Suprapubic skin (tissue), 4 donors: ENCODE results near the gene ZNF407. TPM values are rescaled to one million over a fixed set of nuclear protein-coding genes. Genes with fewer than 3 reads are reported as not detected.

Experiments
- DNase-seq, 2 donors: peaks; one replicate each; pipeline ENCODE4 v3.0.0-alpha.2; 2019; ENCODE audit warnings: low spot score in 2 of 2
- H3K27ac ChIP-seq: fragments of 200-600 bp; sonication (generic); one replicate; pipeline ENCODE4 v1.5.1; 2019
- H3K27me3 ChIP-seq: fragments of 200-600 bp; sonication (generic); one replicate; pipeline ENCODE4 v1.5.1; 2019
- H3K36me3 ChIP-seq: fragments of 200-600 bp; sonication (generic); one replicate; pipeline ENCODE4 v1.5.1; 2019
- H3K4me1 ChIP-seq: fragments of 200-600 bp; sonication (generic); one replicate; pipeline ENCODE4 v1.5.1; 2019
- H3K4me3 ChIP-seq: fragments of 200-600 bp; sonication (generic); one replicate; pipeline ENCODE4 v1.5.1; 2019; ENCODE audit warnings: mild to moderate bottlenecking
- H3K9me3 ChIP-seq: fragments of 200-600 bp; sonication (generic); one replicate; pipeline ENCODE4 v1.5.1; 2019
- EP300 ChIP-seq: sonication (generic); formaldehyde crosslinking; IDR thresholded peaks from one replicate; pipeline ENCODE4 v1.6.1; 2017; ENCODE audit warnings: antibody characterized with exemption
- POLR2A ChIP-seq, 2 donors: fragments of 450-650 bp; IDR thresholded peaks; one replicate each; pipeline ENCODE4 v1.6.1; 2017; ENCODE audit warnings: antibody characterized with exemption in 2 of 2, mild to moderate bottlenecking in 2 of 2, moderate library complexity in 2 of 2
- POLR2AphosphoS5 ChIP-seq, 3 donors: sonication (generic); formaldehyde crosslinking; IDR thresholded peaks; one replicate each; pipeline ENCODE4 v1.6.1; 2017; ENCODE audit warnings: antibody characterized with exemption in 3 of 3
- WGBS: methylation state at CpG from one replicate; pipeline ENCODE4 v1.1.5; 2018; 5-methylcytosine and 5-hydroxymethylcytosine counted together
- total RNA-seq, 4 donors: library from RNA; depleted of rRNA; stranded (reverse); fragments of >200 nt; gene quantifications; one replicate each; pipeline ENCODE4 v1.1.0, GENCODE V29; 2016
- TF ChIP-seq, protein P1 (sequence below), 2 donors: fragments of 200-600 bp in 1 of 2; fragments of 450-650 bp in 1 of 2; sonication (generic) in 1 of 2; IDR thresholded peaks; one replicate each; pipeline ENCODE4 v1.5.1; 2016 to 2019; ENCODE audit warnings: antibody characterized with exemption in 2 of 2, mild to moderate bottlenecking in 1 of 2, moderate library complexity in 1 of 2

The ZNF407 gene
- total RNA-seq, 4 donors from 2014 or later: 10.7 to 22.1 (median 13.8) TPM

DNA sequence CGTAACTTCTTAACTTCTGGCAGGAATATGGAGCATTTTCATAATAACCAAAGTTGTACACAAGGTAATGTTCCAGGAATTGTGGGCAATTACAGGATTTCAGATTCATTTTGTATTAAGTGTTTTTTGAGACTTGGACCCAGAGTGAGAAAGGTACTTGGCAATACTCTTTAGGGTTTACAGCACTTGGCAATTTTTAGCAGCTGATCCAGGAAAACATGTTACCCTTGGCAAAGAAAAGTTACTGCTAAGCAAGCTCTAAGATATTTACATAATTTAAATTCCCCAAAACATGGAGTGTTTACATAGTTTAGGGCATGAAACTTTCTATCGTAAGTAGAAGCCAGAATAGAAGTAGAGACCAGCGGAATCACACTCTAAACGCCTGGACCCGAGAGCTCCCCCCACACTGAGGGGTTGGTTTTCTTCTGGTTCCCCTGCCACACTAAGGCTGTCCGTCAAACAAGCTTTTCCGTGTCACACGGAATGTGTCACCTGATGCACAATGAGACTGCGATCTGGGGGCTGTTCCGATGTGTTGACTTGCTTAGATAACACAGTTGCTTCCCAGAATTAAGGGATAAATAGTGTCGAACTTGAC is 434.1 kb downstream of the ZNF407 start:
- TF ChIP-seq EP300: no peak
- TF ChIP-seq POLR2AphosphoS5 (IDR thresholded peaks at IDR 0.05): no peak
- TF ChIP-seq, protein P1, sequence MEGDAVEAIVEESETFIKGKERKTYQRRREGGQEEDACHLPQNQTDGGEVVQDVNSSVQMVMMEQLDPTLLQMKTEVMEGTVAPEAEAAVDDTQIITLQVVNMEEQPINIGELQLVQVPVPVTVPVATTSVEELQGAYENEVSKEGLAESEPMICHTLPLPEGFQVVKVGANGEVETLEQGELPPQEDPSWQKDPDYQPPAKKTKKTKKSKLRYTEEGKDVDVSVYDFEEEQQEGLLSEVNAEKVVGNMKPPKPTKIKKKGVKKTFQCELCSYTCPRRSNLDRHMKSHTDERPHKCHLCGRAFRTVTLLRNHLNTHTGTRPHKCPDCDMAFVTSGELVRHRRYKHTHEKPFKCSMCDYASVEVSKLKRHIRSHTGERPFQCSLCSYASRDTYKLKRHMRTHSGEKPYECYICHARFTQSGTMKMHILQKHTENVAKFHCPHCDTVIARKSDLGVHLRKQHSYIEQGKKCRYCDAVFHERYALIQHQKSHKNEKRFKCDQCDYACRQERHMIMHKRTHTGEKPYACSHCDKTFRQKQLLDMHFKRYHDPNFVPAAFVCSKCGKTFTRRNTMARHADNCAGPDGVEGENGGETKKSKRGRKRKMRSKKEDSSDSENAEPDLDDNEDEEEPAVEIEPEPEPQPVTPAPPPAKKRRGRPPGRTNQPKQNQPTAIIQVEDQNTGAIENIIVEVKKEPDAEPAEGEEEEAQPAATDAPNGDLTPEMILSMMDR (IDR thresholded peaks at IDR 0.05): no peak
- no peak for TF ChIP-seq POLR2A (IDR thresholded peaks at IDR 0.05)
- no peak for DNase-seq
- no peak overlapping the region for H3K4me3 ChIP-seq
- no peaks in the 10 kb centered on the region for H3K9me3 ChIP-seq
- H3K27me3 ChIP-seq: no peaks in the 10 kb centered on the region
- H3K4me1 ChIP-seq: no peaks in the 10 kb centered on the region
- no peak overlapping the region for H3K27ac ChIP-seq
- no peaks in the 10 kb centered on the region for H3K36me3 ChIP-seq
- 91% methylated on average over 11 of the region's 11 CpGs for WGBS

DNA sequence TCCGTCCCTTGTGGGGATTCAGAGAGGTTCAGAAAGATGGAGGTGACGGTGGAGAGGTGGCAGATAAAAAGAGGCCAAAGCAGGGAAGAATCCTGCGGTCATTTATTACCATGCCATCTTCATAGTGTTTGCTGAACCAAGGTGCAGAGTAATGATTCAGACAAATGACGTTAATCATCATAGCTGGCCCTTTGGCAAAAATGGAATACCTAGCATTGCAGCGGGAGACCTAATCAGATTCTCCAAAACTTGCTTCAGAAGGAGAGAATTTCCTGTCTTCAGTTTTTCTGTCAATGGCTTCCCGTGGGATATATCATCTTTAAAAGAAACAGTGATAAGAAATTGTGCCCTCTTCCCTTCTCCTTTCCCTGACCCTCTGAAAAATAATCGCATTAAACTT is 435.8 kb downstream of the ZNF407 start:
- no peak overlapping the region for H3K27ac ChIP-seq
- H3K4me1 ChIP-seq: no peaks in the 10 kb centered on the region
- no peak overlapping the region for H3K4me3 ChIP-seq
- WGBS: 92% methylated on average over 7 of the region's 7 CpGs
- DNase-seq: no peak
- peaks cover 4% of the 10 kb centered on the region for H3K36me3 ChIP-seq
- no peaks in the 10 kb centered on the region for H3K27me3 ChIP-seq
- TF ChIP-seq POLR2A (IDR thresholded peaks at IDR 0.05) (no peak), EP300 (no peak), POLR2AphosphoS5 (IDR thresholded peaks at IDR 0.05) (no peak)
- TF ChIP-seq, protein P1 (IDR thresholded peaks at IDR 0.05): no peak
- no peaks in the 10 kb centered on the region for H3K9me3 ChIP-seq

DNA sequence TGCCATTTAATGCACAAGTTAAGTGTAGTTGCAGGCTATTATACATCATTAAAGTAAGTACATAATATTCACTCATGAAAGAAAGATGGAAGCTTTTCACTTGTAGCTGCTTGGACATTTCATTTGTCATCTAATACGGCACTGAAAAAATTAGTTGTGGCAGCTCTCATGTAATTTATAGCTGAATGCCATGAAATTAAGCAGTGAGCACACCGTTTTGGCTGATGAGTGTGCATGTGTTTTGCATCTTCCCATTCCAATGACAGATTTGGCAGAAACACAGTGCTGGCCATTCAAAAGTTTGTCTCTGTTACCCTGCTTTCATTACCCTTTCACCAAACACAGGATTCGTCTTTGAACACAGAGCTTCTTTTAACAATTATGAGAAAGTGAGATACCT is 437.3 kb downstream of the ZNF407 start:
- peaks cover 4% of the 10 kb centered on the region for H3K36me3 ChIP-seq
- H3K27me3 ChIP-seq: no peaks in the 10 kb centered on the region
- H3K4me3 ChIP-seq: no peak overlapping the region
- 82% methylated on average over 3 of the region's 3 CpGs for WGBS
- no peaks in the 10 kb centered on the region for H3K4me1 ChIP-seq
- TF ChIP-seq POLR2A (IDR thresholded peaks at IDR 0.05) (no peak), POLR2AphosphoS5 (IDR thresholded peaks at IDR 0.05) (no peak), EP300 (no peak)
- TF ChIP-seq, protein P1 (IDR thresholded peaks at IDR 0.05): no peak
- no peaks in the 10 kb centered on the region for H3K9me3 ChIP-seq
- H3K27ac ChIP-seq: no peak overlapping the region
- DNase-seq: no peak

DNA sequence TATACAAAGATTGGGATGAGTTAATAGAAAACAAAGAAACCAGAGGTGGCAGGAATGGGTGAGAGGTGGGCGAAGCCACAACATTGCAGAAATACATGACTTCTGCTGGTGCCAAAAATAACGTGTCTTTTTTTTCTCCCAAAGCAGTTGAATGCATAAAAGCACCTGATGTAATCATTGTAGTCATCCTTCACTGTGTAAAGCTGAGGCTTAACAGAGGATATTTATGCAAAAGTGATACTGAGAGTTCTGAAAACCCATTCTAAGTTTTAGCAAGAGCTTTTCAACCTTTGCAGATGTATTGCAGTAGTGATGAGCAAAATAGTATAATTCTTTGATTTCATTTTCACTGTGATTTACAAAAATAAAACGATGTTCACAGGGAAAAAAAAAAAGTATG is 438.3 kb downstream of the ZNF407 start:
- H3K27ac ChIP-seq: no peak overlapping the region
- DNase-seq: no peak
- H3K36me3 ChIP-seq: peaks cover 4% of the 10 kb centered on the region
- H3K4me1 ChIP-seq: no peaks in the 10 kb centered on the region
- no peaks in the 10 kb centered on the region for H3K9me3 ChIP-seq
- H3K4me3 ChIP-seq: no peak overlapping the region
- no peak for TF ChIP-seq POLR2A (IDR thresholded peaks at IDR 0.05)
- TF ChIP-seq EP300: no peak
- no peak for TF ChIP-seq POLR2AphosphoS5 (IDR thresholded peaks at IDR 0.05)
- H3K27me3 ChIP-seq: no peaks in the 10 kb centered on the region
- 51% methylated on average over 3 of the region's 3 CpGs for WGBS

DNA sequence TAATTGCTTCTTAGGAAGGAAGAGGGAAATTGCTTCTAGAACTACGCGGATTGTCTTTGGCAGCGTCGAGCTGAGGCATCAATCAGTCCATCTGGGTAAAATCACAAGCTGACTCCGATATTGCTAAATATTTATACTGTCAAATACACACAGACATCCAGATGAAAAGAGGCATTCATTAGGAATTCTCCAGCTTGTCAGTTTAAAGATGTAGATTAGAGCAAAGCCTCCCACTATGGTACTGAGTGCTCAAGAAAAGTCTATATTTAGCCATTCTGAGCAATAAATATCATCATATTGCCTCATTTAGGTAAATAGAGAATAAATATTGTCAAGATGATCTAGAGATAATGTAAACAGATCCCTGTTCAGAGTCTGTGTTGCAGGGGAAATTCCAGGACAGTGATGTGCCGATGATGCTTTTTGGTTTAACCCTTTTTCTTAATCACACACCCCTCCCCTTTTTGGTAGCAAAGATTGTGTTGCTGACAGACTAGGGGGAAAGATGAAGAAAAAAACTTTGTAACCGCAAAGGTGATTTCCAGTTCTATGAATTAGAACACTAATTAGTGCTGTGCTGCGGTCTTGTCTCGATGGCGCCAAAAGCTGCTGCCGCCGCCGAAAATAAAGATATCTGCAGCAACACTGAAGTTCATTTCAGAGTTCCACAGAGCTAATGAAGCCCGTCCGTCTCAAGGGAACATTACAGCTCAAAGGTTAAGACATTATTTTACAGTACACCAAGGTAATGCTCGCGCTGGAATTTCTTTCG is 439.4 kb downstream of the ZNF407 start:
- peaks cover 4% of the 10 kb centered on the region for H3K36me3 ChIP-seq
- no peaks in the 10 kb centered on the region for H3K9me3 ChIP-seq
- no peak overlapping the region for H3K4me3 ChIP-seq
- no peak for DNase-seq
- WGBS: 82% methylated on average over 18 of the region's 18 CpGs
- no peaks in the 10 kb centered on the region for H3K4me1 ChIP-seq
- no peaks in the 10 kb centered on the region for H3K27me3 ChIP-seq
- no peak overlapping the region for H3K27ac ChIP-seq
- TF ChIP-seq EP300 (no peak), POLR2AphosphoS5 (IDR thresholded peaks at IDR 0.05) (no peak), POLR2A (IDR thresholded peaks at IDR 0.05) (no peak)
- TF ChIP-seq, protein P1 (IDR thresholded peaks at IDR 0.05): no peak
